ENCODE data around the gene CS.
"Not testable (repeated sequence)": the region's sequence is repeated elsewhere in the genome, so short reads cannot be mapped to it uniquely, and the experiment has no call there.

The CS gene

GRCh38 chr12:56278905-56279304 lies 21.2 kb downstream of the CS start:
- DNase-seq (ENCODE audit: low read depth): no peak

- no peak for DNase-seq (ENCODE audit: low read depth)
Measured at GRCh38 chr12:56274299-56274698, 25.8 kb downstream of the CS start.

DNA sequence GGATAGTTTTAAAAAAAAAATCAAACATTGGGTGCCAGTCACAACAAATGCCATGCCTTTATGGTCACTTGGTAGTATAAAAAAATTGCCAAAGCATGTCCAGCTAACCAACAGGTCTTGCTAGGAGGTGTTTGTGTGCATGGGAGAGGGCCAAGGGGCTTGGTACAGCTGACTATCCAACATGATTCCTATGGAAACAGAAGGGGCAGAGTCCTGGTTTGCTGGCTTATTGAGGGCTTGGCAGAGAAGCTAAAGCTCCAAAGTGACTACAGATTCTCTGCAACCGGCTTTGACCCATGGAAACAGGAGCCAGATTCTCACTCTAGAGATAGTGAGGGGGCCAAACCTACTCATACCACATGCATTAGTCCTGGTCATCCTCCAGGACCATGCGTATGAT lies 27.7 kb downstream of the CS start:
- DNase-seq (ENCODE audit: low read depth): not testable (repeated sequence)

- no peak for DNase-seq (ENCODE audit: low read depth)
Measured at GRCh38 chr12:56271031-56271430, 29.1 kb downstream of the CS start.

DNA sequence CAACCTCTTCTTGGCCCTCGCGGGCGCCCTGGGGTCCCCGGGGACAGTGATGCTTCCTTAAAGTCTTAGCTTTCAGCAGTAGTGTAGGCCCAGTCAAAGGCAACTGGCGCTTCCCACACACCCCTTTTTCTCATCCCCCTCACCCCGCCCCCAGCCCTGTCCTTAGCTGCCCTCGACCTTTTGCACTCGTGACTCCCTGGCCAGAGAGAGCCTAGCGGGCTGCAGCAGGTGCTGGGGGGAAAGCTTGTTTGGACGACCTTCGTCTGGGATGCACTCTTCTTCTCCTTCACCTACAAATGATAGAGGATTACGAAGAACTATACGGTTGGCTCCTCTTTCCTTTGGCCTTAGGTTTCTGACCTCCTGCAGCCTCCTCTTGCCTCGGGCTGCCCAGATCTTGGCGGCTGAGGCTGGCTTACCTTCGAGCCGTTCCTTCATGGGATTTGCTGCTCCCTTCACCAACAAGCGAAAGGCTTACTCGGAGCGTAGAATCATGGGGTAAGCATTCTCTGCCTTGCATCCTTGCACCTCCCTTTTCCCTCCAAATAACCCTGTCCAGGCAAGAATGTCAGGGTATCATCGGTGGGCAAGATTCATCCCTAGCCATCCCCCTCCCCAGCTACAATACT lies 32.6 kb downstream of the CS start:
- DNase-seq (ENCODE audit: low read depth): no peak

- DNase-seq (ENCODE audit: low read depth): peak; percentile 83
Measured at GRCh38 chr12:56266693-56267442, 33.3 kb downstream of the CS start, which contains the start of gene COQ10A. COQ10A (plus strand) TSS chr12:56266942; CDS start chr12:56267119, 177 bp downstream.

GRCh38 chr12:56266068-56266692 lies 34.0 kb downstream of the CS start:
- not testable (repeated sequence) for DNase-seq (ENCODE audit: low read depth)

DNA sequence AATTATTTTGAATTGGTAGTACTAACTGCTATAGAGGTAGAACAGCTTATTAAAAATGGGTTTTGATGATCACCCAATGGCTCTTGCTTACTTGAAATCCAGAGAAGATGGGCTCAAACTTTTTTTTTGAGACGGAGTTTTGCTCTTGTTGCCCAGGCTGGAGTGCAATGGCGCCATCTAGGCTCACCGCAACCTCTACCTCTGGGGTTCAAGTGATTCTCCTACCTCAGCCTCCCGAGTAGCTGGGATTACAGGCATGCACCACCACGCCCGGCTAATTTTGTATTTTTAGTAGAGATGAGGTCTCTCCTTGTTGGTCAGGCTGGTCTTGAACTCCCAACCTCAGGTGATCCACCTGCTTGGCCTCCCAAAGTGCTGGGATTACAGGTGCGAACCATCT lies 37.2 kb downstream of the CS start:
- DNase-seq (ENCODE audit: low read depth): not testable (repeated sequence)

GRCh38 chr12:56261503-56262232 lies 38.5 kb downstream of the CS start:
- DNase-seq (ENCODE audit: low read depth): no peak

- DNase-seq (ENCODE audit: low read depth): no peak
Measured at GRCh38 chr12:56260921-56261320, 39.2 kb downstream of the CS start.

GRCh38 chr12:56260380-56260779 lies 39.8 kb downstream of the CS start:
- no peak for DNase-seq (ENCODE audit: low read depth)

DNA sequence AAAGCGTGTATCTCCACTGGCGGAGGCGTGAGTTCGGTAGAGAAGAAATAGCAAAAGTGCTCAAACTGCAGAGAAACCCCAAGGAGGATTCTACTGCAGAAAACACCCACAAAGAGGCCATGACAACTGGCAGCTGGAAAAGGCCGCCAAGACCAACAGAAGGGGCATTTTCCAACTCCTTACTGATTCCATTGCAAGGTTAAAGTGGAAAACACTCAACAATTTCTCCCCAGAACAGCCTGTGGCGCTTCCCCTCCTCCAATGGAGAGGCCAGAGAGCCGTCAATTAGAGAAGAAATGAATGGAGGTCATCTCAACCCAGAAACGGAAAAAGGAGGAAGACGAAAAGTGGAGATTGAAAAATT lies 41.3 kb downstream of the CS start:
- DNase-seq (ENCODE audit: low read depth): no peak

DNA sequence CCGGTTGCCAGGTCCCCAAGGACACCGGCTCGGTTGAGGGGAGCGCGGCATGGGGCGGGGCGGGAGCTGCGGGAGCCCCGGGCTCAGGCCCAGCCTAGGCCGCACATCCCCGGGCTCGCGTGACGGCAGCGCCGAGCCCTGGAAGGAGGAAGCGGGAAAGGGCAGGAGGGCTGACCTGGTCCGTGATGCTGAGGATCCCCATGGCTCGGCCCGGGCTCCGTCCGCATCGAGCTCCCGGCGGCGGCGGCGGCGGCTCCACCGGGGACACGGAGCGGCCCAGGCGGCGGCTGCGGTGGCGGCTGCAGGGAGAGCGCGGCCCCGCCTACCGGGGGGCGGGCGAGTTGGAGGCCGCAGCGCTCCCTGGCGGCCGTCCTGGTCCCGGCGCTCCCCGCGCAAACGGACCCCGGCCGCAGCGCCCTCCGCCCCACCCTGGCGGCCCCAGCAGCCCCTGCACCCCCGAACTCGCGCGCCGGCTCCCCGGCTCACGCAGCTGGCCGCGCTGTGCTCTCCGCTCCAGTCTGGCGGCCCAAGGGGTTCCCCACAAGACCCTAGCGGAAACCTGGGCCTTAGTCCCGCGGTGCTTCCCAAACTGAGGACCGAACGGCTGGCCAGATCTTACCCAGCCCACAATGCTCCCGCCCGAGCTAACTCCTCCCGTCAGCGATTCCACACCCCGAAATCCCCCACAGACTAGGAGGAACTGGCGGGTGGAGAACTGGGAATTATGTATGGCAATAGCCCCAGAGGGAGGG lies 41.9 kb downstream of the CS start, which contains the start of gene ANKRD52:
Gene ANKRD52, minus strand, starts transcription at position 317 of the 752 bp plus-strand sequence. Its CDS starts 115 bp downstream, at position 202.
- DNase-seq (ENCODE audit: low read depth): peak; percentile 74

DNA sequence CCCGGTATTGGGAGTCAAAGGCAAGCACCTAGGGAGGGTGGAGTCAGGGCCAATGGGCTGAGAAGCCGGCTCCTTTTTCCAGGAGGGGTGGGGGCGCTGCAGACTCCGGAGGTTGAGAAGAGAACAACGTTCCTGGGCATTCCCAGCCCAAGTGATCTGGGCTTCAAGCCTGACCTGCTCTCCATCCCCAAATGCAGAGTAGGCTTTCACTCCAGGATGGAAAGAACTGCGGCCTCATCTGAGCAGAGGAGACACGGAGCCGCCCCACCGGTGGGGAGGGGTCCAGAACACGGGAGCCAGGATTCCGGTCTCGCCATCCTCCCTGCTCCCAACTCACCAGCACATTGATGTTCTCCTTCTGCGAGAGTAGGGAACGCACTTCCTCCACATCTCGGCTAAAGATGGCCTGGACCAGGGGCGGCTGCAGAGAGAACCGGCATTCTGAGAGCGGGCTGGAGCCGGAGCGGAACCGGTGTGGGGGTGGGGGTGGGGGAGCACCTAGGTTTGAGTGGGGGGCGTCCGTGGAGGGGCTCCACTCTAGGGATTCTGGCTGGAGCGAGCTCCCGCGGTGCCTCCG lies 42.6 kb downstream of the CS start:
- no peak for DNase-seq (ENCODE audit: low read depth)

DNA sequence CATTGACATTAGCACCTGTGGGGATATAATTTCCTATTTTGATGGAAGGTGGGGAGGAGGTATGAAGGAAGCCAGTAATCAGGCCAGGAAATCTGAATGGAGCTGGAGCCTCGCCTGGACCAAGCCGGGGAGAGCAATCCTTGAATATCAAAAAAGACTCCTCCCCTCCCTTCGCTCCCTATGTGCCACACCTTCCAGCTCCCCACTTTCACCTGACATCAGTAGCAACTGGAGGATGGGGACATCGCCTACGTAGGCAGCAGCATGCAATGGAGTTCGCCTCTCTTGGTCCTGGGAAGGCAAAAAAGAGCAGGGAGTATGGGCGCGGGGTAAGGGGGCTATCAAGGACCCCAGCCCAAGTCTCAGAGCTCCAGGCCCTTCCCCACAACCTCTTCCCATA lies 43.1 kb downstream of the CS start:
- DNase-seq (ENCODE audit: low read depth): no peak

- no peak for DNase-seq (ENCODE audit: low read depth)
Measured at GRCh38 chr12:56256326-56256960, 43.7 kb downstream of the CS start.

- no peak for DNase-seq (ENCODE audit: low read depth)
Measured at GRCh38 chr12:56255671-56256070, 44.5 kb downstream of the CS start.

- DNase-seq (ENCODE audit: low read depth): no peak
Measured at GRCh38 chr12:56253091-56253490, 47.0 kb downstream of the CS start.

DNA sequence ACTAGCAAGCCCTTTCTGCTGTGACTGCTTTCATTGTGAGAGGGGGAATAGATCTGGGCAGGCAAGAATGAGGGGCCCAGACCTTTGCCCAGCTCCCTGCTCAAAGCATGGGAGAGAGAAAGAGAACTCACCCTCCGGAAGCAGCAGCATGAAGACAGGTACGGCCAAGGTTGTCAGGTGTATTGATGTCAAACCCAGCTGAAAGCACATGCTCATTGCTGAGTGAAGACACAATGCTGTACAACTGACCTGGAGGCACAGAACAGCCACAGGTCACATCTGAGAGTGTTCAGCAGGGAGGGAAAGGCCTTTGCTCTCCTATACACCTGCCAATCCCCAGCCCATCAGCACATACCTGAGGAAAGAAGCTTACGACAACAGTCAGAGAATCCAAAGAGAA lies 47.5 kb downstream of the CS start:
- no peak for DNase-seq (ENCODE audit: low read depth)

- no peak for DNase-seq (ENCODE audit: low read depth)
Measured at GRCh38 chr12:56248711-56249110, 51.4 kb downstream of the CS start.

GRCh38 chr12:56247923-56248322 lies 52.2 kb downstream of the CS start:
- DNase-seq (ENCODE audit: low read depth): no peak
